Uterus (tissue), 4 donors: Measurements from ENCODE around the gene EGFL6. TPM values are rescaled to one million over a fixed set of nuclear protein-coding genes. Genes with fewer than 3 reads are reported as not detected.

Experiments
- DNase-seq, 2 donors: peaks; one replicate each; pipeline ENCODE4 v3.0.0-alpha.2; 2019 to 2020
- H3K27ac ChIP-seq, 2 donors: fragments of 200-600 bp; sonication (generic); 1 replicate in 1 of 2; 2 replicates in 1 of 2; pipeline ENCODE4 v1.5.1; 2016 to 2018
- H3K27me3 ChIP-seq, 2 donors: fragments of 200-600 bp; sonication (generic); one replicate each; pipeline ENCODE4 v1.5.1; 2018 to 2019; ENCODE audit warnings: control low read depth in 1 of 2
- H3K36me3 ChIP-seq, 2 donors: fragments of 200-600 bp; sonication (generic); one replicate each; pipeline ENCODE4 v1.5.1; 2019; ENCODE audit warnings: control low read depth in 1 of 2
- H3K4me1 ChIP-seq, 2 donors: fragments of 200-600 bp; sonication (generic); one replicate each; pipeline ENCODE4 v1.5.1; 2018 to 2019; ENCODE audit warnings: control low read depth in 1 of 2
- H3K4me3 ChIP-seq, 2 donors: fragments of 200-600 bp; sonication (generic); 1 replicate in 1 of 2; 2 replicates in 1 of 2; pipeline ENCODE4 v1.5.1; 2018 to 2019; ENCODE audit warnings: mild to moderate bottlenecking in 1 of 2
- H3K9me3 ChIP-seq, 2 donors: fragments of 200-600 bp; sonication (generic); one replicate each; pipeline ENCODE4 v1.5.1; 2019; ENCODE audit warnings: control low read depth in 1 of 2
- CTCF ChIP-seq, 4 experiments: fragments of 200-600 bp in 2 of 4; fragments of 450-650 bp in 2 of 4; sonication (generic) in 2 of 4; IDR thresholded peaks; one replicate each; pipeline ENCODE4 v1.5.1; 2016 to 2019; ENCODE audit warnings: antibody characterized with exemption in 4 of 4, mild to moderate bottlenecking in 2 of 4, moderate library complexity in 1 of 4
- POLR2A ChIP-seq, 2 donors: fragments of 450-650 bp; IDR thresholded peaks; one replicate each; pipeline ENCODE4 v1.6.1; 2016; ENCODE audit warnings: antibody characterized with exemption in 2 of 2, mild to moderate bottlenecking in 1 of 2, moderate library complexity in 1 of 2
- intact Hi-C: fragments of 100-400 bp; cut with DNase I; formaldehyde crosslinking; loops from one replicate; pipeline ENCODE4 v1.15.1; 2023; ENCODE audit warnings: low total_unique reads
- total RNA-seq, 4 donors: library from RNA; depleted of rRNA in 3 of 4; stranded (reverse); fragments of >200 nt in 3 of 4; gene quantifications; one replicate each; pipeline versions ENCODE4 v1.1.0 to v1.2.4, GENCODE V29; 2014 to 2023
- donor health status: DM: yes; HTN: yes; CAD: no.

Gene EGFL6
- total RNA-seq, 4 donors from 2014 or later = 0.18 to 15.7 TPM; not detected in 2

- no peaks in the 10 kb centered on the region for H3K27me3 ChIP-seq
- no peak overlapping the region for H3K27ac ChIP-seq
- intact Hi-C loops = no loop called here
- no peak for TF ChIP-seq POLR2A (IDR thresholded peaks at IDR 0.05)
- TF ChIP-seq CTCF (IDR thresholded peaks at IDR 0.05) = no peak
- no peaks in the 10 kb centered on the region for H3K4me1 ChIP-seq
- no peak for DNase-seq
- H3K4me3 ChIP-seq = no peak overlapping the region
- no peaks in the 10 kb centered on the region for H3K36me3 ChIP-seq
- no peaks in the 10 kb centered on the region for H3K9me3 ChIP-seq
Observed at GRCh38 chrX:13587786-13588477, 18.5 kb downstream of the EGFL6 start.

- intact Hi-C loops = no loop called here
- Histone ChIP-seq H3K27ac (no peak overlapping the region), H3K4me1 (no peaks in the 10 kb centered on the region), H3K4me3 (no peak overlapping the region), H3K36me3 (no peaks in the 10 kb centered on the region), H3K27me3 (peaks cover 0 to 7% of the 10 kb centered on the region in 2 donors), H3K9me3 (no peaks in the 10 kb centered on the region)
- TF ChIP-seq CTCF (IDR thresholded peaks at IDR 0.05) (no peak), POLR2A (IDR thresholded peaks at IDR 0.05) (no peak)
- no peak for DNase-seq
Observed at GRCh38 chrX:13590207-13590606, 20.8 kb downstream of the EGFL6 start.

- Histone ChIP-seq H3K4me1 (no peaks in the 10 kb centered on the region), H3K9me3 (no peaks in the 10 kb centered on the region), H3K36me3 (no peaks in the 10 kb centered on the region), H3K27ac (no peak overlapping the region), H3K4me3 (no peak overlapping the region), H3K27me3 (peaks cover 0 to 7% of the 10 kb centered on the region in 2 donors)
- intact Hi-C loops = no loop called here
- TF ChIP-seq CTCF (IDR thresholded peaks at IDR 0.05) (no peak), POLR2A (IDR thresholded peaks at IDR 0.05) (no peak)
- DNase-seq = no peak
Observed at GRCh38 chrX:13590914-13591313, 21.5 kb downstream of the EGFL6 start.

GRCh38 chrX:13597874-13598273, 28.5 kb downstream of the EGFL6 start:
- H3K9me3 ChIP-seq = no peaks in the 10 kb centered on the region
- H3K27ac ChIP-seq = no peak overlapping the region
- peaks cover 0 to 7% of the 10 kb centered on the region in 2 donors for H3K27me3 ChIP-seq
- no peak for DNase-seq
- H3K4me1 ChIP-seq = no peaks in the 10 kb centered on the region
- no peaks in the 10 kb centered on the region for H3K36me3 ChIP-seq
- TF ChIP-seq CTCF (IDR thresholded peaks at IDR 0.05) (no peak), POLR2A (IDR thresholded peaks at IDR 0.05) (no peak)
- H3K4me3 ChIP-seq = no peak overlapping the region
- intact Hi-C loops = no loop called here

- DNase-seq = no peak
- TF ChIP-seq POLR2A (IDR thresholded peaks at IDR 0.05) = no peak
- TF ChIP-seq CTCF (IDR thresholded peaks at IDR 0.05) = no peak
- H3K27me3 ChIP-seq = peaks cover 0 to 2% of the 10 kb centered on the region in 2 donors
- no peak overlapping the region for H3K27ac ChIP-seq
- no peaks in the 10 kb centered on the region for H3K4me1 ChIP-seq
- no peaks in the 10 kb centered on the region for H3K9me3 ChIP-seq
- no peaks in the 10 kb centered on the region for H3K36me3 ChIP-seq
- no peak overlapping the region for H3K4me3 ChIP-seq
- intact Hi-C loops = no loop called here
Observed at GRCh38 chrX:13598877-13599276, 29.5 kb downstream of the EGFL6 start.
